ENCODE results near the gene TWNK.
"Not testable (repeated sequence)": the region's sequence is repeated elsewhere in the genome, so short reads cannot be mapped to it uniquely, and the experiment has no call there.

The TWNK gene

DNA sequence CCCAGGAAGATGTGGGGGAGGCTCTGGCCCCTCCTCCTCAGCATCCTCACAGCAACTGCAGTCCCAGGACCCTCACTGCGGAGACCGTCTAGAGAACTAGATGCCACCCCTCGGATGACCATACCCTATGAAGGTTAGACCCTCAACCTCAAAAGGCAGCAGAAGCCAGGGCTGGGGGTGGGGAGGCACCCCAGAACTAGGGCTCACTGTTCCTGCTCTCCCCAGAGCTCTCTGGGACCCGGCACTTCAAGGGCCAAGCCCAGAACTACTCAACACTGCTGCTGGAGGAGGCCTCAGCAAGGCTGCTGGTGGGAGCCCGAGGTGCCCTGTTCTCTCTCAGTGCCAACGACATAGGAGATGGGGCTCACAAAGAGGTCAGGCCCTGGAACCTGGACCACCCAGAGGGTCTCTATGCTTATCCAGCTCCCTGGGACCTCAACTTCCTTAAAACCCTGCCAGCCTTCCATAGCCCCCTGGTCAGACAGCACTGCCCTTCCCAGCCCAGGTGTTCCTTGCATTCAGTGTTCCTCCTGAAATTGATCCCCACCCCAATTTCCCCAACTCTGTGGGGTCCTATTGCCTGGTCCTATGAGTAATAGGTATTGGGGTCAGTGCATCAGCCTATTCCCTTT lies 14.3 kb upstream of the TWNK start:
- no peak for DNase-seq (ENCODE audit: low read depth)

DNA sequence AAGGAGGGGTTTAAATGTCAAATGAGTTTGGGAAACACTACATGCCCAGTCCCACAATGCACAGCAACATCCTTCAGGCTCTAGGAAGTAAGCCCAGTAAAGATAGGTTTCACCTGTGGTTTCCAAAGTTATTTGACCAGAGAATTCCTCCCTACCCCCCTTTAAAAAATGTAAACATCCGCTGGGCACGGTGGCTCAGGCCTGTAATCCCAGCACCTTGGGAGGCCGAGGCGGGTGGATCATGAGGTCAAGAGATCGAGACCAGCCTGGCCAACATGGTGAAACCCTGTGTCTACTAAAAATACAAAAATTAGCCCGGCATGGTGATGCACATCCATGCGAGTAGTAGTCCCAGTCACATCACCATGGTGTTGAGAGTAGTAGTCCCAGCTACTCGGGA lies 11.9 kb upstream of the TWNK start:
- DNase-seq (ENCODE audit: low read depth): not testable (repeated sequence)

DNA sequence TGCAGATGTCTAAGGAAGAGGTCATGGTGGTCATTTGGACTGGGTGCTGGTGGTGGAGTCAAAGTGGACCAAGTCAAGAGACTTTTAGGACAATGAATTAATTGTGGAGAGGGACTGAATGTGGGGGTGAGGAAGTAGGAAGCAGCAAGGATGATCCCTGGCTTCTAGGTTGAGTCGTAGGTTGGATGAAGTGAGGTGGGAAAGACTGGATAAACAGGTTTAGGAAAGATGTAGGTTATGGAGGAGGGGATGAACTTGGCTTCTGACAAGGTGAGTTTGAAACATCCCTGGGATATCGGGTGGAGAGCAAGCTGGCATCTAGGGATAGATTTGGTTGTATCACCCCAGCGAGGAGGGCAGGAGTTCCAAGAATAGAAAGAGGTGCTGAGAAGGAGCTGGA lies 10.4 kb upstream of the TWNK start:
- no peak for DNase-seq (ENCODE audit: low read depth)

DNA sequence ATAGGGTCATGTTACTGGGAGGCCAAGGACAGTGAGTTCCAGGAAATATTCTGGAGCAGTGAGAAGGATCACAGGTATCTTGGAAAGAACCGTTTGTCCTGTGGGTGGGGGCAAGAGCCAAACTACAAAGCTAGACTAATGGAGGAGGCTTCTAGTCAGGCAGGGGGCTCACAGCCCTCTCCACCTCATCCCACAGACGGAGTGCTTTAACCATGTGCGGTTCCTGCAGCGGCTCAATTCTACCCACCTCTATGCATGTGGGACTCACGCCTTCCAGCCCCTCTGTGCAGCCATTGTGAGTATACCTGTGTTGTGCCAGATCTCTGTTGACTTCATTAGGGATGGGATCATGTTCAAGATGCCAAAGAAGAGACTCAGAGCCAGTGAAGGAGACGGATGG lies 9.9 kb upstream of the TWNK start:
- no peak for DNase-seq (ENCODE audit: low read depth)

DNA sequence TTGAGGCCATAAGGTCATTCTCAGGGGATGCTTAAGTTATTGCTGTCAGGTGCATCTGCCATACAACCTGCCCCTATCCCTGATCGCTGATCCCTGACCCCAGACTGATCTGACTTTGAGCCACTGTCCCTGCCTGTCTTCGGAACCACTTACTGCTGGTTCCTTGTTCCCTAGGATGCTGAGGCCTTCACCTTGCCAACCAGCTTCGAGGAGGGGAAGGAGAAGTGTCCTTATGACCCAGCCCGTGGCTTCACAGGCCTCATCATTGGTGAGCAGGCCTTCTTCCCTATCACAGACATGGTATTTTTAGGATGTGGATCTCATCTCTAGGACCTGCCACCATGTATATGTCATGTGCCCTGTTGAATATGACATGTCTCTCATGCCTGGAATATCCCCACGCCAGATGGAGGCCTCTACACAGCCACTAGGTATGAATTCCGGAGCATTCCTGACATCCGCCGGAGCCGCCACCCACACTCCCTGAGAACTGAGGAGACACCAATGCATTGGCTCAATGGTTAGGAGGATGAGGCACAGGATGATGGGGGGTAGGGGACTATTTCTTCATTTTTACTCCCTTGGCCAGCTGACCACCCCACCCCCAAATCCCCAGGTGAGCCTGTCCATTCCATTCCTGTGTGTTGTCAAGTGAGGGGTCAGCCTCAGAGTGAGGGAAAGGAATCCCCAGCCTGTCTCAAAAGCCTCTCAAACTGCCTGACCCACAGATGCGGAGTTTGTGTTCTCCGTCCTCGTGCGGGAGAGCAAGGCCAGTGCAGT lies 9.0 kb upstream of the TWNK start:
- DNase-seq (ENCODE audit: low read depth): no peak

DNA sequence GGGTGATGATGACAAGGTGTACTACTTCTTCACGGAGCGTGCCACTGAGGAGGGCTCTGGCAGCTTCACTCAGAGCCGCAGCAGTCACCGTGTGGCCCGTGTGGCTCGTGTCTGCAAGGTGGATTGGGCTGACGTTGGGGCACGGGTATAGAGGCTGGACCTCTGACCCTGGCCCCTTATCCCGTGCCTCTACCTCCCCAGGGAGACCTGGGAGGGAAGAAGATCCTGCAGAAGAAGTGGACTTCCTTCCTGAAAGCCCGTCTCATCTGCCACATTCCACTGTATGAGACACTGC lies 8.5 kb upstream of the TWNK start:
- no peak for DNase-seq (ENCODE audit: low read depth)

DNA sequence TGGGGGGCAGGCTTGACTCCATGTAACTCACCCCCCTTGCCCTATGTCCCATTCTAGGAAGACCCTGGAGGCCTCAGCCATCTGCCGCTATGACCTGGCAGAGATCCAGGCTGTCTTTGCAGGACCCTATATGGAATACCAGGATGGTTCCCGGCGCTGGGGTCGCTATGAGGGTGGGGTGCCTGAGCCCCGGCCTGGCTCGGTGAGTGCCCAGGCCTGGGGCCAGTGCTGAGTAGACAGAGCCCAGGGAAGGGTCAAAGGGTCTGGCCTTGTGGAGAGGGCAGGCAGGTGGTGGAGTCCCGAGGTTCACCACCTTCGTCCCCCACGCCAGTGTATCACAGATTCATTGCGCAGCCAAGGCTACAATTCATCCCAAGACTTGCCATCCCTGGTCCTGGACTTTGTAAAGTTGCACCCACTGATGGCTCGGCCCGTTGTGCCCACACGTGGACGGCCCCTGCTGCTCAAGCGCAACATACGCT lies 7.5 kb upstream of the TWNK start:
- no peak for DNase-seq (ENCODE audit: low read depth)

DNA sequence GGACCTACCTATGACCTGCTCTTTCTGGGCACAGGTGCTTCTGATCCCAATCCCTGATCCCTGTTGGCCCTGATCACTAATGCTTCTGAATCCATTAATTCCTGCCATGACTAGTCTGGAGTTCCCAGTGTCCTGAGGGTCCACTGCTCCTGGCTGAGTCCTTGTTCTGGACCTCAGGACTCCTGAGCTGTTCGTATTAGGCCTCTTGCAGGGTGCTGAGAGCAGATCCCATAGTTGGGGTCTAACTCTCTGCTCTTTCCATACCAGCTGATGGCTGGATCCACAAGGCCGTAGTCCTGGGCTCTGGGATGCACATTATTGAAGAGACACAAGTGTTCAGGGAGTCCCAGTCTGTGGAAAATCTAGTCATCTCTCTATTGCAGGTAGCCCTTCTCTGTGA lies 7.0 kb upstream of the TWNK start:
- no peak for DNase-seq (ENCODE audit: low read depth)

DNA sequence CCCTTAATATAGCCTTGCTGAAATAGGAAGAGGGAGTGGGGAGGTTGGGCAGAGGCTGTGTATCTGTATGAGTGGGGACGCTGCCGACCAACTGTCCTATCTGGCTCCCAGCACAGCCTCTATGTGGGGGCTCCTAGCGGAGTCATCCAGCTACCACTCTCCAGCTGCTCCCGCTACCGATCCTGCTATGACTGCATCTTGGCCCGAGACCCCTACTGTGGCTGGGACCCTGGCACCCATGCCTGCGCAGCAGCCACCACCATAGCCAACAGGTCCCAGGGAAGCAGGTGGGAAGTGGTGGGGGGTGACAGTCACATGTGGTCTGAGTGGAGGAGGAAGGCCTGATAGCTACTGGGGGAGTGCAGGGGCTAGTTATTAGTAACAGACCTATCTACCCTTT lies 6.6 kb upstream of the TWNK start:
- DNase-seq (ENCODE audit: low read depth): no peak

DNA sequence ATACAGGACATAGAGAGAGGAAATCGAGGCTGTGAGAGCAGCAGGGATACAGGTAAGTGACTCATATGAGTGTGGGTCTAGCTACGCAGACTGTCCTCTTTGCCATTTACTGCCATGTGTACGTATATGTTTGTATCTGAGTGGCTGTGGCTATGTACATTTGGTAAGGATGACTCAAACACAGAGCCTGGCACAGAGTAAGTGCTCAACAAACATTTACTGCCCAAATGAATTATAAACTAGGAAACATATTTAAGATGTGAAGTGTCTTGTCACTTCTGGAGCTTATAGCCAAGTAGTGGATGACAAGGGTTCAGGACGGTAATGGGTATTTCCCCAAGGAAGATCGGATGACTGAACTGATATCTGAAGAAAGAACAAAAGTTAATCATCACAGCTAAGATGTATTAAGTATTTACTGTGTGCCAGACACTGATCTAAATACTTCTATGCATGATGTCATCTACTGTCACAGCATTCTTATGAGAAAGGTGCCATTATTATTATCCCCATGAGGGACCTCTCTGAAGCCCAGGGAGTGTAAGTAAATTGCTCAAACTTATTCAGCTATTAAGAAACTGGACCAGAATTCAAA lies 6.1 kb upstream of the TWNK start:
- no peak for DNase-seq (ENCODE audit: low read depth)

DNA sequence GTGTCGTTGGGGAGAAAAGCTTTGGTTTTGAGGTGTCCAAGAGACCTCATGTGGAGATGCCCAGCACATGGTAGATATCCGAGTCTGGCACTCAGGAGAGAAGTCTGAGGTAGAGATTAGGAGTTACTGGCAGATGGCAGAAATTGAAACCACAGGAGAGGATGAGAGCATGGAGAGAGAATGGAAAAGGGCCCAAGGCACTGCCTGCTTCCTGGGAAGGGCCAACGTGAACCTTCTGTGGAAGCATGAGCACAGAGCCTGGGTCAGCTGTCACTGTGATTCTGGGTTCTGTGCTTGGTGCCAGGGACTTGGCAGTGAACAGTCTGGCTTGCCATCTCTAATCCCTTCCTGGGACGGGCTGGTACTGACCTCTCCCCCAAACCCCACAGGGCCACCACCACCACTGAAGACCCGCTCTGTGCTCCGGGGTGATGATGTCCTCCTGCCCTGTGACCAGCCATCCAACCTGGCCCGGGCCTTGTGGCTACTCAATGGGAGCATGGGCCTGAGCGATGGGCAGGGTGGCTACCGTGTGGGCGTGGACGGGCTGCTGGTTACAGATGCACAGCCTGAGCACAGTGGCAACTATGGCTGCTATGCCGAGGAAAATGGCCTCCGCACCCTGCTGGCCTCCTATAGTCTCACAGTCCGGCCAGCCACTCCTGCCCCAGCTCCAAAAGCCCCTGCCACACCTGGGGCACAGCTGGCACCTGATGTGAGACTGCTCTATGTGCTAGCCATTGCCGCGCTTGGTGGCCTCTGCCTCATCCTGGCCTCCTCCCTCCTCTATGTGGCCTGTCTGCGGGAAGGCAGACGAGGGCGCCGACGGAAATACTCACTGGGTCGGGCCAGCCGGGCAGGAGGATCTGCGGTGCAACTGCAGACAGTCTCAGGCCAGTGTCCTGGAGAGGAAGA lies 4.2 kb upstream of the TWNK start:
- no peak for DNase-seq (ENCODE audit: low read depth)

DNA sequence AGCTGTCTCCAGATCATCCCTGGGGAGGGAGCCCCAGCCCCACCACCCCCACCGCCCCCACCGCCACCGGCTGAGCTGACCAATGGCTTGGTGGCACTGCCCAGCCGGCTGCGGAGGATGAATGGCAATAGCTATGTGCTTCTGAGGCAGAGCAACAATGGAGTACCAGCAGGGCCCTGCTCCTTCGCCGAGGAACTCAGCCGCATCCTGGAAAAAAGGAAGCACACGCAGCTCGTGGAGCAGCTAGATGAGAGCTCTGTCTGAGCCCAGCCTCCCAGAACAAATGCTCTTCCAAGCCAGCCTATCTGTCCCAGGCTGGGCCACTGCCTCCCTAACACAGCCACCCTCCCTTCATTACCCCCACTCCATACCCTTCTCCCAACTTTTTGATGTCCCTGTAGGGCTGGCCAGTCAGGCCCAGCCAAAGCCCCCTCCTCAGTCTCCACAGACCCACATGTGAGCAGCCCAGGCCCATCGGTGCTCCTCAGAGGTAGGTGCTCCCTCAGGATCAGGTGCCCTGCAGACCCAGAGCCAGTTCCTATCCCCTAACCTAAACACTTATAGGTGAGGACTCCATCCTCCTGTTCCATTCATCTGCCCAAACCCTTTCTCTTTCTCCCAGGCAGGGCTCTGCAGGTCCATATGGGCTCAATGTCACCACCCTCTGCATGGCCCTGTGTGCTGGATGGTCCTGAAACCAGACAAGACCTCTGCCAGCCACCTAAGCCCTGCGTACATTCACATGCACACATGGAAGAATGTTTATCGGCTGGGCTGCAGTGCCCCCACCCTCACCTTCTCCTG lies 3.3 kb upstream of the TWNK start:
- DNase-seq (ENCODE audit: low read depth): no peak

DNA sequence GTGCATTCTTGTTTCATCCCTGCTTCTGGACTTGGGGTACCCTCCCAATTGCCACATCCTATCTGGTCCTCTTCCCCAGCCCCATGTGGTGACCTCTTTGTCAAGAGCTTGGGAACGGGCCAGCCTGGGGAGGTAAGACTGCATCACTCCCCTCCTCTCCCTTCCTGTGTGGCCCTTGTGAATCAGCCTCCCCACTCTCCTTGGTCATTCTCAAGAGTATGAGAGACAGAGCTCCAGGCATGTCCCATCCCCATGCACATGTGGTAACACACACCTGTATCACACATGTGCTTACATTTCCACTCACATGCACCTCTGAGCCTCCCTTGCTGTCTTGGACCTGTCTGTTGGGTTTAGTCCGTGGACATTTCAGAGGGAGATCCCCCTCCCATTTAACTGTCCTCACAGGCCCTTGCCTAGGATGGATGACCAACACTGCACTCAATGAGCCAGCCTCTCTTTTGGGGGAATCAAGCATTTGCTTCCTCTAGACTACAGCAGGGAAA lies 2.6 kb upstream of the TWNK start:
- no peak for DNase-seq (ENCODE audit: low read depth)

DNA sequence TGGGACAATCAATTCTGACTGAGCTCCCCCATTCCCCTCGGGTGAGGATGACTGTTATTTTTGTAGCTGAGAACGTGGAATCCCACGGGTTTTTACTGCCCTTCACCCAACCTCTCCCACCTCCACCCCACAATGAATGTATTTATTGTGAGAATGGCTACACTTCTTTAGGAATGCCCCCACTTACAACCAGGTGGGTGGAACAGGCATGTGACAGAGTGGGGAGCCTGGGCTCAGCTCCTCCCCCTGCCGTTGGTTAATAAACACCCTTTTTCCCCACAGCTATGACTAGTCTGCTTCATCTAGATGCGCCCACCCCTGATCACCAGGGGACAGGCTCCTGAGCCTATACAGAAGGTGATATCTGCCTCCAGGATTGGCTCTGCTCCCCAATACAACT lies 2.0 kb upstream of the TWNK start:
- DNase-seq (ENCODE audit: low read depth): no peak

DNA sequence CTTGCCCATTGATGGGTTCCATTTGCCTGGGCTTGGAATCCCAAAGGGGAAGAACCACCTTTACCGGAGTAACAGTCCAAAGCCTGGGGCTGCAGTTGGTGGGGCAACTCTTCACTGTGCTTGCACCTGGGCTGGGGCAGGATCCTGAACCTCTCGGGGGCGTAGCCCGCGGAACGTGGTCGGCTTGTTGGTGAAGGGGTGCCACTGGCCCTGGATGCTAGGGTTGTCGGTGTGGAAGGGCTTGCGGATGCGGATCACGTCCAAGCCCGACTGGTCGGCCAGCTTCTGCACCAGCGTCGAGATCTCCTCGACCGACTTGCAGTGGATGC lies 756 bp upstream of the TWNK start:
- DNase-seq (ENCODE audit: low read depth): no peak

DNA sequence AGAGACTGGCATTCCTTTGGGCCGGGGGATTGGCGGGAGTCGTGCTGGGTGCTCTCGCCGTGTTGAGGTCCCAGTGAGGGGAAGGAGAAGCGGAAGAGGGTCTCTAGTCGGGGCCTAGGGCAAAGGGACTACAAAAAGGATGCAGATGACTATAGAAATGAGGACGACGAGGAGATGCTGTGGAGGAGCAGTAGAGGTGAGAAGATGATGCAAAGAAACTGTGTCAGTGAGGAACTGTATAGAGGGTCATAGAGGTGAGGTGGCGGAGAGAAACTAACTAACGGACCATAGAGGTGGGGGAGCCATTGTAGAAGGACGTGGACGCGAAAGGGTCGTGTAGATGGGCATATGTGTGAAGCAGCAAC lies 324 bp downstream of the TWNK start:
- no peak for DNase-seq (ENCODE audit: low read depth)

DNA sequence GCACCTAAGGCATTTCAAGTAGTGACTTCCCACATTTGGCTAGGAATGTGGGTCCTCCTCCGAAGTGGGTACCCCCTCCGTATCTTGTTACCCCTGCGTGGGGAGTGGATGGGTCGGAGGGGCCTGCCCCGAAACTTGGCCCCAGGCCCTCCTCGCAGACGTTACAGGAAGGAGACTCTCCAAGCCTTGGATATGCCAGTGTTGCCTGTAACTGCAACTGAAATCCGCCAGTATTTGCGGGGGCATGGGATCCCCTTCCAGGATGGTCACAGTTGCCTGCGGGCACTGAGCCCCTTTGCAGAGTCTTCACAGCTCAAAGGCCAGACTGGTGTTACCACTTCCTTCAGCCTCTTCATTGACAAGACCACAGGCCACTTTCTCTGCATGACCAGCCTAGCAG lies 823 bp downstream of the TWNK start:
- no peak for DNase-seq (ENCODE audit: low read depth)

DNA sequence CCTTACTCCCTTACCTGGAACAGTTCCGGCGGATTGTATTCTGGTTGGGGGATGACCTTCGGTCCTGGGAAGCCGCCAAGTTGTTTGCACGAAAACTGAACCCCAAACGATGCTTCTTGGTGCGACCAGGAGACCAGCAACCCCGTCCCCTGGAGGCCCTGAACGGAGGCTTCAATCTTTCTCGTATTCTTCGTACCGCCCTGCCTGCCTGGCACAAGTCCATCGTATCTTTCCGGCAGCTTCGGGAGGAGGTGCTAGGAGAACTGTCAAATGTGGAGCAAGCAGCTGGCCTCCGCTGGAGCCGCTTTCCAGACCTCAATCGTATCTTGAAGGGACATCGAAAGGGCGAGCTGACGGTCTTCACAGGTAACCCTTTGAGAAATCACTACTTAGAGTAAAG lies 1.7 kb downstream of the TWNK start:
- no peak for DNase-seq (ENCODE audit: low read depth)

DNA sequence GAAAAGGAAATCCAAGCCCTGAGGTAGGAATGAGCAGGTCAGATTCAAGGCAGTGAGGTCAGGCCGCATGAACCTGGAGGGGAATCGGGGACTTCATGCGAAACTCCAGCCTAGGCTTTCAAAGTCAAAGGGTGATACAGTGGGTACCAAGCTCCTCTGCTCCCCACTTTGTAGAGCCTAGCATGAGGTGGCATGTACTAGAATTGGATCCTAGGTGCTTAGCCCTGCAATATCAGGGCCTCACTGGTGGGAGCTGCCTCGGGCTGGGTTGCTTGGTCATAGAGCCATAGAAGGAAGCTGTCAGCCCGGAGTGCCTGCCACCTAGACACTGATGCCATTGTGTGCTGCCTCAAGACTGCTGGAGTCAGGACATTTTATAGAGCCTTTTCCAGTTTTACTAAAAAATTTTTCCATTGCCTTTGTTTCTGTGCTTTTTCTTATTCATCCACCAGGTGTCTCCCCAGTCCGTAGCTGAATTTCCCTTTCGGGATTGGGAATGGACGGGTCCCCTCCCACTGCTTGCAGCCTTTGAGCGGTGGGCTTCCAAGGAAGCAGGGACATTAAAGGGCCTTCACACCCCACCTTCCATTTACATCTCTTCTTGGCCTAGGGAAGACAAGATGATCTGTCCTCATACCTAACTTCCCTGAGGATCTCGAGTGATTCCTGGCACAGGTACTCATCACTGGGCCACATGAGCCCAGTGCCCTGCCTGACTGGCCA lies 6.8 kb downstream of the TWNK start:
- DNase-seq (ENCODE audit: low read depth): no peak

DNA sequence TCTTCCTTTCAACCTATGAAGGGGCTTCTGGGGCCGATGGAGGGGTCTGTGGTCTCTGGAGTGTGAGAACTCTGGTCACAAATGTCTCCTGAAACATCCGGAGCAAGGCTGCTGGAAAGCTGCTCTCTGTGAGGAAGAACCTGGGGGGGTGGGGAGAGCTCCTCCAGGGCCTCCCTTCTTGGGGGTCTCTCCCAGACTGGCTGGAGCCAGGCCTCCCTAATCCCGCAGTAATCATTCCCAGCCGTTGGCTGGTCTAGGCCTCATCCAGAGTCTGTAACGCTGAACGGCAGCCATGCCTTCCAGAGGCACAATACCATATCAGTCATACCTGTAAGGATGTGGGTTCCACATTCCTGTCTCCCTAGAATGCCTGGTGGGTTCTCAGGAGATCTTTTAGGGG lies 7.8 kb downstream of the TWNK start:
- no peak for DNase-seq (ENCODE audit: low read depth)

DNA sequence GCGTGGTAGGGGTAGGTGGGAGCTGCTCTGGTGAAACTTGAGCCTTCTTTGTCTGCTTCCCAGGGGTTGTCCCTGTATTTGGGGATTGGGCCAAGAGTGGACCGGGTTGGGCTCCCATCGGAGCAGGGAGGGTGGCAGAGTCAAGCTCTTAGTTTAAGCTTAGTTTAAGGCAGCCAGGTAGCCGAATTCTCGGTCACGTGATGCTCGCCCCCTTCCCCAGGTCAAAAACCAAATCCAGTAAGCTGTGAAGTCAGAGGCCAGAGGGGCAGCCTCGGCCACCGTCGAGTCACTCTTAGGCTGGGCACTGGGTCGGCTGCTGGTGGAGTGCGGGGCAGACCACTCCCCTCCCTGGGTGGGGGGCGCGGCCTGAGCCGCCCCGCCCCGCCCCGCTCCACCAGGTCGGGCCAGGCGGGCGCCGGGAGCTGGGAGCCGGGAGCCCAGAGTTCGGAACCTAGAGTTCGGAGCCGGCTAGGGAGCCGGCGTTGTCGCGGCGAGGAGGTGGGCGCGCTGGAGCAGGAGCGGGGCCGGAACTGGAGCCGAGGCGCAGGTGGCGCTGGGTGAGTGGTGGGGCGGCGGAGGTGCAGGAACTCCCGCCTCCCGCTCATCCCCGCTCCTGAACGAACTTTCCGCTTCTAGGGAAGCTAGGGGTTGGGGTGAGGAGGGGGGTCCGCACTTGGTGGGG lies 9.5 kb downstream of the TWNK start:
- no peak for DNase-seq (ENCODE audit: low read depth)

All from activated T-cell treated with anti-CD3 and anti-CD28 coated beads for 1 hour (primary cell).